ENCODE results near the gene N4BP2.

GRCh38 chr4:40043786-40044185 is 12.9 kb upstream of the N4BP2 start:
- TF ChIP-seq TAF1 (IDR thresholded peaks at IDR 0.05; ENCODE audit: low read depth, low read length) = no peak
- TF ChIP-seq POLR2A (IDR thresholded peaks at IDR 0.05; ENCODE audit: control extremely low read depth in 1 of 2, low read depth in 2 of 2, low read length in 2 of 2) = no peak
- TF ChIP-seq KDM4A (IDR thresholded peaks at IDR 0.05; ENCODE audit: low read depth, low read length, severe bottlenecking) = no peak
- no peak for TF ChIP-seq GABPA (IDR thresholded peaks at IDR 0.05; ENCODE audit: borderline replicate concordance, insufficient read depth, low read length)
- TF ChIP-seq CTCF (IDR thresholded peaks at IDR 0.05; ENCODE audit: control extremely low read depth in 1 of 3, insufficient read depth in 1 of 3, low read depth in 1 of 3, low read length in 3 of 3) = no peak
- TF ChIP-seq MAFK (IDR thresholded peaks at IDR 0.05; ENCODE audit: low read depth, low read length) = no peak
- TF ChIP-seq, protein P1, sequence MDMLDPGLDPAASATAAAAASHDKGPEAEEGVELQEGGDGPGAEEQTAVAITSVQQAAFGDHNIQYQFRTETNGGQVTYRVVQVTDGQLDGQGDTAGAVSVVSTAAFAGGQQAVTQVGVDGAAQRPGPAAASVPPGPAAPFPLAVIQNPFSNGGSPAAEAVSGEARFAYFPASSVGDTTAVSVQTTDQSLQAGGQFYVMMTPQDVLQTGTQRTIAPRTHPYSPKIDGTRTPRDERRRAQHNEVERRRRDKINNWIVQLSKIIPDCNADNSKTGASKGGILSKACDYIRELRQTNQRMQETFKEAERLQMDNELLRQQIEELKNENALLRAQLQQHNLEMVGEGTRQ (IDR thresholded peaks at IDR 0.05; ENCODE audit: low read length) = no peak
- no peak for TF ChIP-seq TEAD4 (IDR thresholded peaks at IDR 0.05; ENCODE audit: low read depth, low read length)
- no peak for TF ChIP-seq YY1 (IDR thresholded peaks at IDR 0.05; ENCODE audit: low read depth, low read length)
- TF ChIP-seq RFX5 (IDR thresholded peaks at IDR 0.05; ENCODE audit: borderline replicate concordance, low read depth, low read length) = no peak
- no peak for TF ChIP-seq SP1 (IDR thresholded peaks at IDR 0.05; ENCODE audit: low read depth, low read length)
- TF ChIP-seq ATF3 (IDR thresholded peaks at IDR 0.05; ENCODE audit: insufficient read depth, low read depth, low read length) = no peak
